HepG2 (cell line): ENCODE results near the gene TIMM17A.
"Not testable (repeated sequence)": the region's sequence is repeated elsewhere in the genome, so short reads cannot be mapped to it uniquely, and the experiment has no call there.

ENCODE experiments used
- CBX2 ChIP-seq, 2 experiments: fragments of 200-600 bp in 1 of 2; sonication (generic); formaldehyde crosslinking in 1 of 2; IDR thresholded peaks; 2 replicates each; pipeline versions ENCODE4 v1.7.0 to v1.8.1; 2018 to 2022; ENCODE audit warnings: low read depth in 2 of 2, low read length in 1 of 2, mild to moderate bottlenecking in 1 of 2, missing genetic modification reagents in 1 of 2
- CREM ChIP-seq, 2 experiments: sonication (generic) in 1 of 2; formaldehyde crosslinking in 1 of 2; IDR thresholded peaks; 2 replicates each; pipeline versions ENCODE4 v1.4.0 to v1.6.1; 2016 to 2020; ENCODE audit warnings: antibody characterized with exemption in 1 of 2, mild to moderate bottlenecking in 1 of 2, missing genetic modification reagents in 1 of 2
- CTCF ChIP-seq: sonication (generic); formaldehyde crosslinking; IDR thresholded peaks from 2 replicates; pipeline ENCODE4 v1.5.0; 2020; ENCODE audit warnings: mild to moderate bottlenecking, missing genetic modification reagents, moderate library complexity
- EZH2 ChIP-seq: conservative IDR thresholded peaks from 2 replicates; pipeline ENCODE4 v1.6.1; 2012; ENCODE audit warnings: mild to moderate bottlenecking, low read depth, low read length, moderate library complexity
- HMG20B ChIP-seq: conservative IDR thresholded peaks from 2 replicates; pipeline ENCODE4 v1.6.1; 2016; ENCODE audit warnings: missing genetic modification reagents, missing compliant biosample characterization
- POLR2A ChIP-seq, 2 experiments: IDR thresholded peaks; 2 replicates each; pipeline ENCODE4 v1.6.1; 2011; ENCODE audit warnings: low read depth in 2 of 2, low read length in 2 of 2, mild to moderate bottlenecking in 1 of 2, moderate library complexity in 1 of 2; ENCODE audit not compliant: insufficient read depth in 1 of 2
- RFX5 ChIP-seq: IDR thresholded peaks from 2 replicates; pipeline ENCODE4 v1.6.1; 2011; ENCODE audit warnings: low read depth, low read length, improper control_type of control experiment
- TBL1XR1 ChIP-seq: fragments of 150-350 bp; IDR thresholded peaks from 2 replicates; pipeline ENCODE4 v1.6.1; 2014; ENCODE audit warnings: borderline replicate concordance, low read length; ENCODE audit not compliant: partially characterized antibody
- ZNF629 ChIP-seq: sonication (generic); formaldehyde crosslinking; conservative IDR thresholded peaks from 2 replicates; pipeline ENCODE4 v1.5.0; 2020; ENCODE audit warnings: missing genetic modification reagents
- TF ChIP-seq, protein P1 (sequence below): sonication (generic); formaldehyde crosslinking; IDR thresholded peaks from 2 replicates; pipeline ENCODE4 v1.4.0; 2020; ENCODE audit warnings: missing genetic modification reagents, borderline replicate concordance
- TF ChIP-seq, protein P2 (sequence below): sonication (generic); formaldehyde crosslinking; IDR thresholded peaks from 2 replicates; pipeline ENCODE4 v1.4.0; 2020; ENCODE audit warnings: missing genetic modification reagents, borderline replicate concordance
- TF ChIP-seq, protein P3 (sequence below): sonication (generic); formaldehyde crosslinking; IDR thresholded peaks from 2 replicates; pipeline ENCODE4 v1.4.0; 2020; ENCODE audit warnings: missing genetic modification reagents, borderline replicate concordance

- TF ChIP-seq, protein P1, sequence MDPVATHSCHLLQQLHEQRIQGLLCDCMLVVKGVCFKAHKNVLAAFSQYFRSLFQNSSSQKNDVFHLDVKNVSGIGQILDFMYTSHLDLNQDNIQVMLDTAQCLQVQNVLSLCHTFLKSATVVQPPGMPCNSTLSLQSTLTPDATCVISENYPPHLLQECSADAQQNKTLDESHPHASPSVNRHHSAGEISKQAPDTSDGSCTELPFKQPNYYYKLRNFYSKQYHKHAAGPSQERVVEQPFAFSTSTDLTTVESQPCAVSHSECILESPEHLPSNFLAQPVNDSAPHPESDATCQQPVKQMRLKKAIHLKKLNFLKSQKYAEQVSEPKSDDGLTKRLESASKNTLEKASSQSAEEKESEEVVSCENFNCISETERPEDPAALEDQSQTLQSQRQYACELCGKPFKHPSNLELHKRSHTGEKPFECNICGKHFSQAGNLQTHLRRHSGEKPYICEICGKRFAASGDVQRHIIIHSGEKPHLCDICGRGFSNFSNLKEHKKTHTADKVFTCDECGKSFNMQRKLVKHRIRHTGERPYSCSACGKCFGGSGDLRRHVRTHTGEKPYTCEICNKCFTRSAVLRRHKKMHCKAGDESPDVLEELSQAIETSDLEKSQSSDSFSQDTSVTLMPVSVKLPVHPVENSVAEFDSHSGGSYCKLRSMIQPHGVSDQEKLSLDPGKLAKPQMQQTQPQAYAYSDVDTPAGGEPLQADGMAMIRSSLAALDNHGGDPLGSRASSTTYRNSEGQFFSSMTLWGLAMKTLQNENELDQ (CRISPR knock-in tag) = not testable (repeated sequence)
- TF ChIP-seq CBX2 (IDR thresholded peaks at IDR 0.05; ENCODE audit: low read depth, low read length); CBX2 (CRISPR knock-in tag; IDR thresholded peaks at IDR 0.05; ENCODE audit: low read depth); HMG20B; ZNF629 (CRISPR knock-in tag); EZH2; CREM (IDR thresholded peaks at IDR 0.05); CREM (CRISPR knock-in tag; IDR thresholded peaks at IDR 0.05); RFX5; CTCF (CRISPR knock-in tag); POLR2A (IDR thresholded peaks at IDR 0.05; ENCODE audit: insufficient read depth in 1 of 2, low read depth in 2 of 2, low read length in 2 of 2); TBL1XR1: not testable (repeated sequence)
- TF ChIP-seq, protein P2, sequence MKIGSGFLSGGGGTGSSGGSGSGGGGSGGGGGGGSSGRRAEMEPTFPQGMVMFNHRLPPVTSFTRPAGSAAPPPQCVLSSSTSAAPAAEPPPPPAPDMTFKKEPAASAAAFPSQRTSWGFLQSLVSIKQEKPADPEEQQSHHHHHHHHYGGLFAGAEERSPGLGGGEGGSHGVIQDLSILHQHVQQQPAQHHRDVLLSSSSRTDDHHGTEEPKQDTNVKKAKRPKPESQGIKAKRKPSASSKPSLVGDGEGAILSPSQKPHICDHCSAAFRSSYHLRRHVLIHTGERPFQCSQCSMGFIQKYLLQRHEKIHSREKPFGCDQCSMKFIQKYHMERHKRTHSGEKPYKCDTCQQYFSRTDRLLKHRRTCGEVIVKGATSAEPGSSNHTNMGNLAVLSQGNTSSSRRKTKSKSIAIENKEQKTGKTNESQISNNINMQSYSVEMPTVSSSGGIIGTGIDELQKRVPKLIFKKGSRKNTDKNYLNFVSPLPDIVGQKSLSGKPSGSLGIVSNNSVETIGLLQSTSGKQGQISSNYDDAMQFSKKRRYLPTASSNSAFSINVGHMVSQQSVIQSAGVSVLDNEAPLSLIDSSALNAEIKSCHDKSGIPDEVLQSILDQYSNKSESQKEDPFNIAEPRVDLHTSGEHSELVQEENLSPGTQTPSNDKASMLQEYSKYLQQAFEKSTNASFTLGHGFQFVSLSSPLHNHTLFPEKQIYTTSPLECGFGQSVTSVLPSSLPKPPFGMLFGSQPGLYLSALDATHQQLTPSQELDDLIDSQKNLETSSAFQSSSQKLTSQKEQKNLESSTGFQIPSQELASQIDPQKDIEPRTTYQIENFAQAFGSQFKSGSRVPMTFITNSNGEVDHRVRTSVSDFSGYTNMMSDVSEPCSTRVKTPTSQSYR (CRISPR knock-in tag) = not testable (repeated sequence)
- TF ChIP-seq, protein P3, sequence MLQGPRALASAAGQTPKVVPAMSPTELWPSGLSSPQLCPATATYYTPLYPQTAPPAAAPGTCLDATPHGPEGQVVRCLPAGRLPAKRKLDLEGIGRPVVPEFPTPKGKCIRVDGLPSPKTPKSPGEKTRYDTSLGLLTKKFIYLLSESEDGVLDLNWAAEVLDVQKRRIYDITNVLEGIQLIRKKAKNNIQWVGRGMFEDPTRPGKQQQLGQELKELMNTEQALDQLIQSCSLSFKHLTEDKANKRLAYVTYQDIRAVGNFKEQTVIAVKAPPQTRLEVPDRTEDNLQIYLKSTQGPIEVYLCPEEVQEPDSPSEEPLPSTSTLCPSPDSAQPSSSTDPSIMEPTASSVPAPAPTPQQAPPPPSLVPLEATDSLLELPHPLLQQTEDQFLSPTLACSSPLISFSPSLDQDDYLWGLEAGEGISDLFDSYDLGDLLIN (CRISPR knock-in tag) = not testable (repeated sequence)
Observed at GRCh38 chr1:201940316-201940715, 15.0 kb upstream of the TIMM17A start.
